ENCODE measurements around the gene SMC3. TPM values are rescaled to one million over a fixed set of nuclear protein-coding genes. Genes with fewer than 3 reads are reported as not detected.

SMC3 gene
- total and polyA plus RNA-seq, 2 of the 13 experiments (the other 11 are each of a cell fraction or from before 2014, with no cell fraction given): 11.7 to 48.0 TPM

- POLR2A ChIA-PET: no interaction called here
- no peak overlapping the region for H2AFZ ChIP-seq (ENCODE audit: low read length)
These were observed 21.4 kb upstream of the SMC3 start for GRCh38 chr10:110546077-110546476.

More at GRCh38 chr10:110546077-110546476, 21.4 kb upstream of the SMC3 start:
- no peaks in the 10 kb centered on the region for H3K9me3 ChIP-seq (ENCODE audit: low read length)
- no peaks in the 10 kb centered on the region for H3K4me1 ChIP-seq (ENCODE audit: insufficient read depth, low read length)
- BruUV-seq (replicated peaks): no TSS peak
- peaks cover 0 to 3% of the 10 kb centered on the region in 2 experiments; a peak in 1 of 5 replicates for H3K27me3 ChIP-seq (ENCODE audit: control insufficient read depth in 1 of 2, insufficient read depth in 2 of 2, low read length in 2 of 2)
- DNase-seq (ENCODE audit: low spot score) (no peak), FAIRE-seq (no peak), ATAC-seq (no peak)
- no peak overlapping the region for H3K4me3 ChIP-seq (replicated peaks in 1 of 3; ENCODE audit: insufficient read depth in 1 of 3, low read depth in 2 of 3, low read length in 3 of 3)
- no peaks in the 10 kb centered on the region for H4K20me1 ChIP-seq (ENCODE audit: insufficient read depth, low read length)
- CTCF ChIA-PET (ENCODE audit: low intra/inter-chr PET ratio, low total read pairs): interaction anchor here (1.1 to 3.3 kb wide), 5 partner anchors 157 to 409 kb away, joined by 6 to 27 read pairs (median 12); no protein-coding TSS in a partner anchor
- H3K36me3 ChIP-seq (replicated peaks in 1 of 2; ENCODE audit: control insufficient read depth in 1 of 2, insufficient read depth in 2 of 2, low read length in 2 of 2): no peaks in the 10 kb centered on the region
- H3K79me2 ChIP-seq (ENCODE audit: insufficient read depth, low read length): no peaks in the 10 kb centered on the region
- WGBS (ENCODE audit: low lambda C conversion rate): 12% methylated on average over 6 of the region's 6 CpGs
- TF ChIP-seq NR1H2 (CRISPR knock-in tag; IDR thresholded peaks at IDR 0.05; ENCODE audit: borderline replicate concordance, low read depth) (no peak), ZNF44 (CRISPR knock-in tag; IDR thresholded peaks at IDR 0.05) (no peak), SRSF1 (optimal IDR thresholded peaks at IDR 0.05; ENCODE audit: low read depth, low read length) (no peak), KAT7 (CRISPR knock-in tag; IDR thresholded peaks at IDR 0.05; ENCODE audit: borderline replicate concordance) (no peak), AKAP8 (CRISPR knock-in tag; IDR thresholded peaks at IDR 0.05) (no peak), HOXA5 (CRISPR knock-in tag; IDR thresholded peaks at IDR 0.05) (no peak), SMARCE1 (IDR thresholded peaks at IDR 0.05; ENCODE audit: borderline replicate concordance) (no peak), HMGXB4 (CRISPR knock-in tag; IDR thresholded peaks at IDR 0.05; ENCODE audit: borderline replicate concordance in 1 of 2, low read depth in 1 of 2) (no peak), ZNF24 (IDR thresholded peaks at IDR 0.05) (no peak), SIX4 (CRISPR knock-in tag; IDR thresholded peaks at IDR 0.05) (no peak), ZNF782 (CRISPR knock-in tag; IDR thresholded peaks at IDR 0.05; ENCODE audit: borderline replicate concordance) (no peak), ZNF281 (CRISPR knock-in tag; IDR thresholded peaks at IDR 0.05; ENCODE audit: borderline replicate concordance) (no peak), MXD3 (CRISPR knock-in tag; IDR thresholded peaks at IDR 0.05) (no peak), ZNF331 (CRISPR knock-in tag; IDR thresholded peaks at IDR 0.05) (no peak), ZNF839 (CRISPR knock-in tag; IDR thresholded peaks at IDR 0.05; ENCODE audit: borderline replicate concordance) (no peak)
- no peak overlapping the region for H3K9ac ChIP-seq (ENCODE audit: insufficient read depth, low read depth, low read length)
- H3K27ac ChIP-seq (ENCODE audit: extremely low read length, insufficient read depth, low read length): no peak overlapping the region
- H3K4me2 ChIP-seq (ENCODE audit: low read depth, low read length): no peak overlapping the region
- in situ Hi-C loops (cut with HindIII; ENCODE audit: extremely low pct_ligation_motif_present, low pct_unique_long_range_greater_than_20kb): loop anchor here (5.0 kb wide), 1 partner anchor 194 kb away; no protein-coding TSS in a partner anchor
- intact Hi-C loops (cut with micrococcal nuclease; ENCODE audit: unreplicated experiment): loop anchor here (1.0 kb wide), 1 partner anchor 158 kb away; no protein-coding TSS in a partner anchor
